Adrenal gland (tissue), 5 donors: Measurements from ENCODE around the gene KCNN2.

Source experiments
- POLR2A ChIP-seq, 2 donors: fragments of 450-650 bp; IDR thresholded peaks; one replicate each; pipeline ENCODE4 v1.6.1; 2017; ENCODE audit warnings: antibody characterized with exemption in 2 of 2, mild to moderate bottlenecking in 2 of 2, moderate library complexity in 1 of 2
- TF ChIP-seq, protein P1 (sequence below), 6 experiments: fragments of 450-650 bp in 4 of 6; fragments of 200-600 bp in 2 of 6; sonication (generic) in 1 of 6; IDR thresholded peaks; 1 replicate in 5 of 6; 2 replicates in 1 of 6; pipeline versions ENCODE4 v1.5.1 to v1.8.0; 2016 to 2021; ENCODE audit warnings: antibody characterized with exemption in 6 of 6, mild to moderate bottlenecking in 2 of 6, moderate library complexity in 1 of 6
- donor health status: DM: no; HTN: no; CAD: no.

DNA sequence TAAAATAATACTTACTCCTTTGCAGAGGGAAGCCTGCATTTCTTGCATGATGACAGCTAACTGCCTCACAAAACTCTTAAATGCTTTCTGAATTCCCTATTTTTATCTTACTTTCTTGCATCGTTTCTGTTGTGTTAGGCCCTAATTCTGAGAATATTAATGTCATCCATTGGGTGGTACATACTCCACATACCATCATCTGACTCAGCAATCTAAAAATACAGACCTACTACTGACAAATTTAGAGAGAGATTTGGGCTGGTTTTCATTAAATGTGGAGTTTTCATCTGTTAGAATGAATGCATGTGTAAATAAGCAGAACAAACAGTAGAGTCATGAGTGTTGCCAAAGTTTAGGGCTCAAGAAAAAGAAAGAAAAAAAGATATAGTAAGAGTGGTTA, 26.5 kb upstream of the KCNN2 start:
- TF ChIP-seq, protein P1, sequence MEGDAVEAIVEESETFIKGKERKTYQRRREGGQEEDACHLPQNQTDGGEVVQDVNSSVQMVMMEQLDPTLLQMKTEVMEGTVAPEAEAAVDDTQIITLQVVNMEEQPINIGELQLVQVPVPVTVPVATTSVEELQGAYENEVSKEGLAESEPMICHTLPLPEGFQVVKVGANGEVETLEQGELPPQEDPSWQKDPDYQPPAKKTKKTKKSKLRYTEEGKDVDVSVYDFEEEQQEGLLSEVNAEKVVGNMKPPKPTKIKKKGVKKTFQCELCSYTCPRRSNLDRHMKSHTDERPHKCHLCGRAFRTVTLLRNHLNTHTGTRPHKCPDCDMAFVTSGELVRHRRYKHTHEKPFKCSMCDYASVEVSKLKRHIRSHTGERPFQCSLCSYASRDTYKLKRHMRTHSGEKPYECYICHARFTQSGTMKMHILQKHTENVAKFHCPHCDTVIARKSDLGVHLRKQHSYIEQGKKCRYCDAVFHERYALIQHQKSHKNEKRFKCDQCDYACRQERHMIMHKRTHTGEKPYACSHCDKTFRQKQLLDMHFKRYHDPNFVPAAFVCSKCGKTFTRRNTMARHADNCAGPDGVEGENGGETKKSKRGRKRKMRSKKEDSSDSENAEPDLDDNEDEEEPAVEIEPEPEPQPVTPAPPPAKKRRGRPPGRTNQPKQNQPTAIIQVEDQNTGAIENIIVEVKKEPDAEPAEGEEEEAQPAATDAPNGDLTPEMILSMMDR (IDR thresholded peaks at IDR 0.05): no peak
- TF ChIP-seq POLR2A (IDR thresholded peaks at IDR 0.05): no peak
